Effector CD8-positive, alpha-beta T cell (primary cell): ENCODE measurements around the gene ELMO1.

ENCODE experiments used
- DNase-seq: peaks from one replicate; lab custom pipeline; 2025; lab: John Stamatoyannopoulos, UW

Gene ELMO1

DNA sequence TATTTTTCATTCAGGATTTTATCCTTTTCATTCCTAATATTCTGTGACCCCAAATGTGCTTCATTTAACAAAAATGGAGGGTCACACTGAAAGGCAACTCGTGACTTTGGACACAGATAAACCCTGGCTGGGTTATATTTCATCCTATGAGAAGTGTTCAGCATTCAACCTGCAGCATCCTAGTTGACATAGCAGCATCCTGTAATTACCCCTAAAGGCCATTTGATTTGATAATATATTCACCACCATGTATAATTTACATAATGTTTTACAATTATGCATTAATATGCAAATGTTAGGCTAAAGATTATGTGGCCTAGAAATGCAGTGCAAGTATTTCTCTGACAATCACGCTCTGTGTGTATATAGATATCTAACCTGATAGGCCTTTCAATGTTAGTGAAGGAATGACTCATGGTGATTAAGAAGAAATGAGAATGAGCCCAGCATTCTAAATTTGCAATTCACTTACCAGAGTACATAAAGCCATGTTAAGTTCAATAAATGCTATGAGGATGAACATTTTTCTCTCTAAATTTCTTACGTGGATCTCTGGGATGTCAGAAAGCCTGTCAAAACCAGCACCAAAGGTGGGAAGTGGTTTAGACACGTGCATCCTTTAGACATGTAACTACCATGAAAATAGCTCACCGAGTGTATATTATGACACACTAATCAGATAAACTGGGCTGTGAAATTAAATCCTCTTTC is 386.7 kb downstream of the ELMO1 start:
- no peak for DNase-seq

- DNase-seq, result no peak
Measured at GRCh38 chr7:37056234-37056912, 392.3 kb downstream of the ELMO1 start.

- DNase-seq, result no peak
Measured at GRCh38 chr7:37054624-37055241, 393.9 kb downstream of the ELMO1 start.

DNA sequence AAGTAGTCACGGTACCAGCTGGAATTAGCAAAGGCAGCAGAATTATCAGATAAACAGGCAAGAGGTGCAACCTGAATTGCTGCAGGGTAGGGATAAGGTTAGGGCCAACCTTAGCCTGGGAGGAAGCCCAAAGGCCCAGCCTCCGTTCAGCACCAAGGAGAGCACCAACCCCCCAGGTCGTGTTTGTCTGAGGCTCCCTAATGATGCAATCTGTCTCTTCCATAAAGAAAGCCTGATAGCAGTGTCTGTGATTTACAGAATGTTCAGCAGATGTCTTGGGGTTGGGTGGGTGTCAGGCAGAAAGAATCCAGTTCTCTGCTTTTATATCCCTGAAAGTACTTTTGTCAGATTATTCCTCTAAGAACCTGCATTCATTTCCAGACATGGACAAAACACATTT is 396.0 kb downstream of the ELMO1 start:
- DNase-seq, result no peak

GRCh38 chr7:37050801-37051200 is 397.9 kb downstream of the ELMO1 start:
- no peak for DNase-seq

DNA sequence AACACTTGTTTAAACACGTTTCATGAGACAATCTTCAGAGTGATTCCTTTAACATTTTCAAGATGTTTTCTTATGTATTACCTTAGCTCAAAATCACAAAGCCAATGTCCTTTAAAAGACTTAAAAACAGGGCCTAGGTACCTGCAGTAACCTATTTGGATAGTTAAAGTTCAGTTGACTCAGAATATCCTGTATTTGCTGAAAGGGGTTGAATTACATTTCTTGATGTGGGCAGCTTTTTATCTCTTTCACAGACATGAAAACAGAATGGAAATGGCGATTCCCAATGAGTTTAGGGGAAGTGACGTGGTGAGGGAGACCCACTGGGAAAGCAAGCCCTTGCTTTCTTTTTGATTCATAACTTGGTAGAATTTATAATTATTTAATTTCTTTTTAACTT is 400.0 kb downstream of the ELMO1 start:
- no peak for DNase-seq

- no peak for DNase-seq
Measured at GRCh38 chr7:37047260-37047659, 401.4 kb downstream of the ELMO1 start.

- DNase-seq, result no peak
Measured at GRCh38 chr7:37046531-37047079, 402.1 kb downstream of the ELMO1 start.

DNA sequence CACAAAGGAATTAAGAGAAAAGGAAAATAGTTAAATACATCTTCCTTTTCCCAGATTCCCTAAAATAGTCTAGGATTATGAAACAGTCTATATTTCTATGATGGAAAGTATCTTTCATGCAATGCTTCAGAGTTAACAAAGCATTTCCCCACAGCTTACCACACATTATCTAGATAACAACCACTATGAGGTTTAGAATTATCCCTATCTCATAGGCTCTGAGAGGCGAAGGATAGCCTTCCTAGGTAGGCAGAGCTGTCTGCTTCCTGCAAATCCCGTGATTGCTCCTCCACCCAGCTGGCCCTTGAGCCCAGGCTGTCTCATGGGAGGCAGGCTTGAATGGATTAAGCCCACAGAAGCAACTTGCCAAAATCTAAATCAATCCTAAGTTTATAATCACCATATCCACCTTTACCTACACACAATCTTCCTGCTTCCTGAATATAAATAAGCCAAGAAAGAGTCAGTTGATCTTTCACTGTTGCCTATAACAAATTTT is 402.9 kb downstream of the ELMO1 start:
- DNase-seq, result no peak

GRCh38 chr7:37041461-37041860 is 407.2 kb downstream of the ELMO1 start:
- DNase-seq, result no peak

DNA sequence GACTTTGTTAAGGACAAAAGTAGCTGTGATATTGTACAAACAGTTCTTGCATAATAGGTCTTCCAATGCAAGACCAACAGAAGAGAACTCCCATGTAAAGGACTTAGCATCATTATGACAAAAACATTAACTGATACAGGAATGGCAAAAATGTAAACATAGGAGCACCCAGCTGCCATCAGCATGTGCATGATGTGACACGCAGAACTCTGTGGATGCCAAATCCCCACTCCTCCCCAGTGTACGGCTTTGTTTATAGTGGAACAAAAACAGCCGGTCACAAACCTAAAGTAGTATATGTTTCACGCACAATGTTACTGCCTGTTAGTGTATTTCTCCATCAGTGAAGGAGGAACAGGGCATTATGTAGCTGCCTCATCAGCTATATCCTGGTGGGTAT is 408.3 kb downstream of the ELMO1 start:
- DNase-seq, result no peak

GRCh38 chr7:37039131-37039749 is 409.4 kb downstream of the ELMO1 start:
- DNase-seq, result no peak

- no peak for DNase-seq
Measured at GRCh38 chr7:37038706-37039105, 410.0 kb downstream of the ELMO1 start.

- DNase-seq, result no peak
Measured at GRCh38 chr7:37037286-37037685, 411.4 kb downstream of the ELMO1 start.

GRCh38 chr7:37035631-37036030 is 413.0 kb downstream of the ELMO1 start:
- DNase-seq, result no peak

DNA sequence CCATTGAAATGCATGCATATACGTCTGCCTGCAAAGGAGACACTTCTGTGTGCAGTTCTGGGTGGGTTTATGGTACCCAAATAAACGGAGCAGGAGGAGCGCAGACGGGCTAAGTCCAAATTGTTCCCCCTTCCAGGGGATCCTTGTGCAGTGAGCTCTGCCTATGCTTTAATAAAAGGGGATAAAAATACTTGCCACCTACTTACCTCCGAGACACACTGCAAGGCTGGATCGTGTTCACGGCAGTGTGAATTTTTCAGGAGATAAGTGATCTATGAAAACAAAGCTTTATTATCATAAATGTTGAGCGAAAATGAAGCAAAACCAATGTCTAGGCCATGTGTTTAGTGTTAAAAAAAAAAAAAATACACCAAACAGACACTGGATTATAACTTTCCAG is 415.5 kb downstream of the ELMO1 start:
- DNase-seq, result no peak

GRCh38 chr7:37032258-37032601 is 416.4 kb downstream of the ELMO1 start:
- no peak for DNase-seq

DNA sequence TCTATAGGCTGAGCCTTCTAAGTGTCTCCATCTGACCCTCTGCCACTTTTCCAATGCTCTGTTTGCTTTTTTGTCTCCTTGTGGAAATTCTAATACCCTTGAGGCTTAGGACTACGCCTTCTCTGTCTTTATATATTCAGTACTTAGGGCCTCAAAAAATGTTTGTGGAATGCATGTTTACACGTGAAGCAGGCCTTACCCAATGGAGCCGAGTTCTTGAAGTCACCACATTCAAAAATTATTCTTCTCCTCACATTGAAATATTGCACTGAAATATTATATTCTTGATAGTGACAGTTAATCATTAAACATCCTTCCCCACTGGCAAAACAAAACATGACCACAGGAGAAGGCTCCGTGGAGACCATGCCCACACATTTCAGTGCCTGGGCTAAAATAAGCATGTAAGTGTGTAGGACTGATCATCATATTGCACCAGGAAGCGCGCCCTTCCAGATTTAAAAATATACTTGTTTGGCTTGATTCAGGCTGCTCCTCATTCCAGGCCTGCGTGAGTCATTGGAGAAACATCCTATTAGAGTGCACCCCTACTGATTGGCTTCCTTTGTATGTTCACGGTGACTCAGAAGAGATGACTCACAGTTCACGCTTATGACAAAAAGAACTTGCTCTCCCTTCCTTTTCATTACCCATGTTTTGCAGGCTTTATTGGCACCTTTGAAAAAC is 416.9 kb downstream of the ELMO1 start:
- no peak for DNase-seq

GRCh38 chr7:37028909-37029440 is 419.7 kb downstream of the ELMO1 start:
- DNase-seq, result no peak

GRCh38 chr7:37027557-37028341 is 420.9 kb downstream of the ELMO1 start:
- DNase-seq, result no peak

- DNase-seq, result no peak
Measured at GRCh38 chr7:37027104-37027503, 421.6 kb downstream of the ELMO1 start.
